Thoracic aorta (tissue), 2 donors: ENCODE results near the gene CLN5. TPM values are rescaled to one million over a fixed set of nuclear protein-coding genes. Genes with fewer than 3 reads are reported as not detected.

ENCODE experiments used
- ATAC-seq: fragments of 150-250 bp; one replicate; pipeline ENCODE4 v1.8.0; 2017; ENCODE audit warnings: low read depth; ENCODE audit not compliant: insufficient number of reproducible peaks, low FRiP score
- DNase-seq: peaks from one replicate; pipeline ENCODE4 v3.0.0-alpha.2; 2020; ENCODE audit warnings: low spot score
- H3K27ac ChIP-seq, 2 donors: fragments of 200-600 bp; sonication (generic); 1 replicate in 1 of 2; 2 replicates in 1 of 2; pipeline ENCODE4 v1.5.1; 2016; ENCODE audit warnings: mild to moderate bottlenecking in 2 of 2, moderate library complexity in 2 of 2
- H3K27me3 ChIP-seq: fragments of 200-600 bp; sonication (generic); replicated peaks from 2 replicates; pipeline ENCODE4 v1.6.0; 2016; ENCODE audit warnings: mild to moderate bottlenecking; ENCODE audit not compliant: insufficient read depth
- H3K36me3 ChIP-seq: fragments of 200-600 bp; sonication (generic); one replicate; pipeline ENCODE4 v1.5.1; 2016
- H3K4me1 ChIP-seq, 2 donors: fragments of 200-600 bp; sonication (generic); 1 replicate in 1 of 2; 2 replicates in 1 of 2; pipeline versions ENCODE4 v1.5.1 to v1.6.0; 2016; ENCODE audit warnings: low read depth in 2 of 2, mild to moderate bottlenecking in 1 of 2; ENCODE audit not compliant: control insufficient read depth in 1 of 2
- H3K4me3 ChIP-seq: fragments of 200-600 bp; sonication (generic); 2 replicates; pipeline ENCODE4 v1.5.1; 2016; ENCODE audit warnings: mild to moderate bottlenecking
- H3K9me3 ChIP-seq: fragments of 200-600 bp; sonication (generic); 2 replicates; pipeline ENCODE4 v1.5.1; 2016
- total RNA-seq, 2 donors: library from RNA; depleted of rRNA; stranded (reverse); fragments of >200 nt; gene quantifications; one replicate each; pipeline versions ENCODE4 v1.1.0 to v1.2.3, GENCODE V29; 2016
- TF ChIP-seq, protein P1 (sequence below): fragments of 200-600 bp; sonication (generic); IDR thresholded peaks from one replicate; pipeline ENCODE4 v1.5.1; 2019; ENCODE audit warnings: antibody characterized with exemption

The CLN5 gene
- total RNA-seq, 2 donors from 2014 or later = 21.4 to 29.1 TPM

DNA sequence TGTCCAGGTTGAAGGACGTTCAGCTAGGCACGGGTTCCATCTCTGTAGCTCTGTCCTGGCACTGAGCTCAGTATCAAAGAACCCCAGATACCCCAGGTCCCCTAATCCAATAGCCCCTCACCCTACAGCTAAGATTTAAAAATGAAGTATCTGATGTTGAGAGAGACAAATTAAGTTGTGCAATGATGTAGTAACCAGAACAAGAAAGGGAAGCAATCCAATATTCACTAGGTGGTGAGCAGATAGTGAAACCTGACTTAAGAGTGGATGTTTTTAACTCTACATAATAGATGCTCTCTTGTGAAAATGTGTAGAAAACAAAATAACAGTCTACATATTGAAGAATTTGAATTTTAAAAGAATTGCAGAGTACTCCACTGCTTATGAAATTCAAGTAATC is 41.8 kb upstream of the CLN5 start:
- ATAC-seq (no peak), DNase-seq (no peak)
- Histone ChIP-seq H3K4me3 (no peak overlapping the region), H3K36me3 (no peaks in the 10 kb centered on the region), H3K9me3 (no peaks in the 10 kb centered on the region), H3K27ac (no peak overlapping the region), H3K27me3 (no peaks in the 10 kb centered on the region), H3K4me1 (no peaks in the 10 kb centered on the region)
- TF ChIP-seq, protein P1, sequence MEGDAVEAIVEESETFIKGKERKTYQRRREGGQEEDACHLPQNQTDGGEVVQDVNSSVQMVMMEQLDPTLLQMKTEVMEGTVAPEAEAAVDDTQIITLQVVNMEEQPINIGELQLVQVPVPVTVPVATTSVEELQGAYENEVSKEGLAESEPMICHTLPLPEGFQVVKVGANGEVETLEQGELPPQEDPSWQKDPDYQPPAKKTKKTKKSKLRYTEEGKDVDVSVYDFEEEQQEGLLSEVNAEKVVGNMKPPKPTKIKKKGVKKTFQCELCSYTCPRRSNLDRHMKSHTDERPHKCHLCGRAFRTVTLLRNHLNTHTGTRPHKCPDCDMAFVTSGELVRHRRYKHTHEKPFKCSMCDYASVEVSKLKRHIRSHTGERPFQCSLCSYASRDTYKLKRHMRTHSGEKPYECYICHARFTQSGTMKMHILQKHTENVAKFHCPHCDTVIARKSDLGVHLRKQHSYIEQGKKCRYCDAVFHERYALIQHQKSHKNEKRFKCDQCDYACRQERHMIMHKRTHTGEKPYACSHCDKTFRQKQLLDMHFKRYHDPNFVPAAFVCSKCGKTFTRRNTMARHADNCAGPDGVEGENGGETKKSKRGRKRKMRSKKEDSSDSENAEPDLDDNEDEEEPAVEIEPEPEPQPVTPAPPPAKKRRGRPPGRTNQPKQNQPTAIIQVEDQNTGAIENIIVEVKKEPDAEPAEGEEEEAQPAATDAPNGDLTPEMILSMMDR = no peak

DNA sequence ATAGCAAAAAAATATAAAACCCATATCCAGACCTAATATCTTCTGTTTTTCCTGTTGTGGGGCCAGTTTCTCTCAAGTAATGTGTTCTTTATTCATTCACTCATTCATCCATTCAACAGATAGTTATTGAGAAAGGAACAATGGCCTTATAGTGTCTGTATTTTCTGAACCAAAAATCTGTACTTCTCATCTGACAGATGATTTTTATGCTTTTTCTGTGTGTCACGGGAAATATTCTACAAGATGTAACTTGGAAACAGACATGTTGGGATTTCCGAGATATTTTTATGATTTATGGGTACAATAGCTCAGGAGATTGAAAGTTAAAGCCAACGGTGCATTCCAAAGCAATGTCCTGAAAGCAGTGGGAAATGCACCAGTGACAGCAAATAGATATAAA is 37.9 kb upstream of the CLN5 start:
- no peak for DNase-seq
- H3K36me3 ChIP-seq = no peaks in the 10 kb centered on the region
- TF ChIP-seq, protein P1 = no peak
- no peak overlapping the region for H3K27ac ChIP-seq
- H3K4me1 ChIP-seq = no peaks in the 10 kb centered on the region
- H3K27me3 ChIP-seq = no peaks in the 10 kb centered on the region
- H3K9me3 ChIP-seq = no peaks in the 10 kb centered on the region
- no peak overlapping the region for H3K4me3 ChIP-seq
- ATAC-seq = no peak

DNA sequence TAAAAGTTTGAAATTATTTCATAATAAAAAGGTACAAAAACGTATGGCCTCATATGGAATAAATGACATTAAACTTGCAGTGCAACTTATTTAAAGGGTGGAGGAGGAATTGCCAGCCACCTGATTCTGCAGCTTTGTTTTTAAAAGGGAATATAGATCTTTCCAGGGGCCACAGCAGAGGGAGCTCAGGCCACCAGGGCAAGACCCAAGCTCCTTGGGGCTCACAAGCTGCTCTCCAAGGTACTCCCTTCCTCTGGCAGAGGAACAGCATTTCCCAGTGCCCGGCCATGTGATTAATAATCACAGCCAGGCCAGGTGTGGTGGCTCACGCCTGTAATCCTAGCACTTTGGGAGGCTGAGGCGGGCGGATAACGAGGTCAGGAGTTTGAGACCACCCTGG is 37.3 kb upstream of the CLN5 start:
- ATAC-seq = no peak
- DNase-seq = no peak
- TF ChIP-seq, protein P1 = no peak
- Histone ChIP-seq H3K27me3 (no peaks in the 10 kb centered on the region), H3K9me3 (no peaks in the 10 kb centered on the region), H3K4me1 (no peaks in the 10 kb centered on the region), H3K27ac (no peak overlapping the region), H3K4me3 (no peak overlapping the region), H3K36me3 (no peaks in the 10 kb centered on the region)

DNA sequence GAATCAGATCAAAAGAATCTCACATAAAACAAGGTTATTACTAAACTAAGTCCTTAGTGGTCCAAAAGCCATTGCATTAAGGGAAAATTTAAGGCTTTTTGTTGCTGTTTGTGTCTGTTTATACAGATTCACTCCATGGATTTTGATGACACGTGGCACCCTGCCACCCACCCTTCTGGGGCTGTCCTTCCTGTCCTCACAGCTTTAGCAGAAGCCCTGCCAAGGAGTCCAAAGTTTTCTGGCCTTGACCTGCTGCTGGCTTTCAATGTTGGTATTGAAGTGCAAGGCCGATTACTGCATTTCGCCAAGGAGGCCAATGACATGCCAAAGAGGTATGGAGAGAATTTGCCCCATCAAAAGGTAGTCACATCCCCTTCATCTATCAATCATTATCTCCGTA is 36.7 kb upstream of the CLN5 start:
- no peaks in the 10 kb centered on the region for H3K4me1 ChIP-seq
- no peak overlapping the region for H3K4me3 ChIP-seq
- TF ChIP-seq, protein P1 = no peak
- no peaks in the 10 kb centered on the region for H3K27me3 ChIP-seq
- no peaks in the 10 kb centered on the region for H3K9me3 ChIP-seq
- ATAC-seq (no peak), DNase-seq (no peak)
- no peaks in the 10 kb centered on the region for H3K36me3 ChIP-seq
- no peak overlapping the region for H3K27ac ChIP-seq

DNA sequence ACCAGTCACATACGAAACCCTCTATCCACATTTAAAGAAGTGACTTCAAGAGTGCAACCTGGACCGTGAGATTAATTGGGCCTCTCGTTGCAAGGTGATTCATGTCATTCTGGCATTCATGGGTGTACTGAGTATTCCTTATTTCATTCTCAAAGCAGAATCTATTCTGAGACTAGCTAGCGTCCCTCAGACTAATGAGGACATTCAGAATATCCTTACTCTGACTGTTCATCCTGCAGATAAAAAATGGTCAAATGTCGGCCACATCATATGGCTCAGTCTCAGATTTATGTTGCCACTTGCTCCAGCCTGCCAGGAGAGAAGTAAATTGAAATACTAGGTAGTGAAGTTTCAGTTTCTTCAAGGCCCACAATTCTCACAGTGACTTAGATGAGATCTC is 36.2 kb upstream of the CLN5 start:
- ATAC-seq = no peak
- H3K9me3 ChIP-seq = no peaks in the 10 kb centered on the region
- H3K27me3 ChIP-seq = no peaks in the 10 kb centered on the region
- no peak overlapping the region for H3K4me3 ChIP-seq
- TF ChIP-seq, protein P1 = no peak
- no peak for DNase-seq
- H3K4me1 ChIP-seq = no peaks in the 10 kb centered on the region
- no peaks in the 10 kb centered on the region for H3K36me3 ChIP-seq
- H3K27ac ChIP-seq = no peak overlapping the region
